Superior temporal gyrus (tissue), 1 donor: ENCODE measurements around the gene RIPOR2.
"Not testable (repeated sequence)": the region's sequence is repeated elsewhere in the genome, so short reads cannot be mapped to it uniquely, and the experiment has no call there.

Experiments
- DNase-seq: peaks from one replicate; pipeline ENCODE4 v3.0.0-alpha.2; 2016; ENCODE audit errors: extremely low spot score

The RIPOR2 gene

DNA sequence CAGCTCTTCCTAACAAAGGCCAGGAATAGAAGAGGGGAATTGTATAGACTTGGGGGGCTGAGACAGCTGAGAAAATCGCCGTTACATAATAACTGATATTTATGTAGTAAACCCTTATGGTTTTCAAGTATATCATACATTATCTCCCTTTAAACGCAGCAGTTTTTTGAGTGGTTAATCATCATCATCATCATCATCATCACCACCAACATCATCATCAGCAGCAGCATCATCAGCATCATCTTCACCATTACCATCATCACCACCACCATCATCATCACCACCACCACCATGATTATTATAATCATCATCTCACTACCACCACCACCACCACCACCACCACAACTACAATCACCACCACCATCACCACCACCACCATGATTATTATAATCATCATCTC lies 9.1 kb downstream of the RIPOR2 start:
- DNase-seq = not testable (repeated sequence)

DNA sequence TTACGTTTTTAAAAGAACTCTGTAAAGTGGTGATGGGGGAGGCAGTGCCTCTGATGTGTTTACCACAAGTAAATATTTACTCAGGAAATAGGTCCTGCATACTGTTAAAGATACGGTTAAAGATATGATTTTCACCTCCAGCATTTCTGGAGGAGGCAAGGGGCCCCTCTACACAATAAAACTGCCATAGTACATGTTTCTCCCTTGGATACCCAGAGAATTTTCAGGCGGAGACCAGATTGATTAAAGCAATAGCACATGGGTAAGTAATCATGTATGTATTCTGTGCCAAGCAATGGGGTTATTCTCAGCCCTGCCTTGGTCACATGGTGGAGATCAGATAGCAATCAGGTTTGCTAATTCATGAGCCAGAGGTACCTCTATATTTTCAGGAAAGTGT lies 9.6 kb downstream of the RIPOR2 start:
- DNase-seq = no peak

DNA sequence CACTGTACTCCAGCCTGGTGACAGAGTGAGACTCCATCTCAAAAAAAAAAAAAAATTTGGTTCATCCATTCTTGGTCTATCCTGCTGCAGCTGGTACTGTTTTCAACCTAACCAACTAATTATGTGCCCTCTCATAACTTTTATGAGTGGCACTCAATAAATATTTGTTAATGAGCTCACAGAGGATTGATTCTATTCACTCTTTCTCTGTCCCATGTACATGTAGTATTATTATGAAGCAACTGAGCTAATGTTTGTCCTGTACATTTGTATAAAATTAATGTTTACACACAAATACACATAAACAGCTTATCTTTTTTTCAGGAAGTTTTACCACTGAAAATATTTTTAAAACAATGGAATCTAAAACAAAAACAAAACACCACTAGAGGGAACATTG lies 10.1 kb downstream of the RIPOR2 start:
- DNase-seq = no peak

DNA sequence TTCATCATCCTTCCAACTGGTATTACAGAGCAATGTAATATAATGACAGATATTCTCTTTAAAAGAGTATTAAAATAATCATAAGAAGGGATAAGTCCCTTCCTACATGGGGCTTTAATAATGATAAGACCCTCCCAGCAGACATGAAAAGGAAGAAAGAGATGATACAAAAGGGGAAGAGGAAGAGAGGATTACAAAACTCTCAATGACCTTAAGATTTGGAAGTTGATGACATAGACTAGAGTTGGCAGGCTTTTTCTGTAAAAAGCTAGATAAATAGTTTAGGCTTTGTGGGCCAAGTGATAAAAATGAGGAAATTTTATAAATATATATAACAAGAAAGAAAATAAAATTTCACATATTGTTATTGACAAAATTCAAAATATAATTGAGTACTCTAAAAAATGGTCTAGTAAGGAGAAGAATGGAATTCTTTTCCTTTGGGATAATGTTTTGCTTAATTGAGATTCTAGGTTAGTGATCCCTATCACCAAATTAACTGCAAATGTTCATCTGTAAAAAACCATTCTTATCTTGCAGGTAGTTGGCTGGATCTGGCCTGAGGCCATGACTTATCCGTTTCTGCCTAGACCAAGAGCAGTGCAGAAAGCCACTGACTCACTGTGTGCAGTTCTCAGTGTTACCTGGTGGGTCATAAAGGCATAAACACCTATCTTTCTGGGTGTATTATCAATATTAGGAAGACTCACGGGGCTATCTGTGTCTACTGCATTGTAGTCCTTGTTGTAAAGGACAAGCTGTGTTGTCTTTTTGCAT lies 11.0 kb downstream of the RIPOR2 start:
- DNase-seq = no peak

DNA sequence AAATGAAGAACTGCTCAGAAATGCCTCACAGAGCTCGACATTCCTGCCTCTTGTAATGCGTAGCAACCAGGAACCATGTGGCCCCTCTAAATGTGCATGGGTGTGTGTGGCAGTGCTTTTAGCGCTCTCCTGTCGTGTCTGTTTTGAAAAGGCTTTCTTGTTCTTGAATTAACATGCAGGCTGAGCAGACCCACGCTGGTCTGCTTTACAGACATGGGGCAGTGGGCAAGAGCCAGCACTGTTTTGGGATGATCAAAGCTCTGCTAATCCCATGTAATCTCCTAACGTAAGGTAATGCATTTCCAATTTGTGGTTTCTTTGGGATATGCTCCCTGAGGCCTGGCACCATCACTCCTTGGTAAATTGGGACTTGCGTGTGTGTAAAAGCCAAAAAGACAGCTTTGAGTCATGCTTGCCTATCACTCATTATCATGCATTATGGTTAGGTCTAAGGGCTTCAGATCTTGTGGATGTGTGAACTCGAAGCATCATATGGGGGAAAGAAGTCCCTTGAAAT lies 11.8 kb downstream of the RIPOR2 start:
- DNase-seq = no peak

DNA sequence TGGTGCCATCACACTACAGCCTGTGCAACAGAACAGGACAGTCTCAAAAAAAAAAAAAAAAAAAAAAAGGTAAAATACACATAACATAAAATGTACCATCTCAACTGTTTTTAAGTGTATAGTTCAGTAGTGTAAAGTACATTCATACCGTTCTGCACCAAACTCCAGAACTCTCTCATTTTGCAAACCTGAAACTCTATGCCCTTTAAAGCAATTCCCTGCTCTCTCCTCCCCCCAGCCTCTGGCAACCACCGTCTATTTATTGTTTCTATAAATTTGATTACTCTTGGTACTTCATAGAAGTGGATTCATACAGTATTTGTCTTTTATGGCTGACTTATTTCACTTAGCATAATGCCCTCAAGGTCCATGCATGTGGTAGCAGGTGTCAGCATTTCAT lies 12.9 kb downstream of the RIPOR2 start:
- no peak for DNase-seq

DNA sequence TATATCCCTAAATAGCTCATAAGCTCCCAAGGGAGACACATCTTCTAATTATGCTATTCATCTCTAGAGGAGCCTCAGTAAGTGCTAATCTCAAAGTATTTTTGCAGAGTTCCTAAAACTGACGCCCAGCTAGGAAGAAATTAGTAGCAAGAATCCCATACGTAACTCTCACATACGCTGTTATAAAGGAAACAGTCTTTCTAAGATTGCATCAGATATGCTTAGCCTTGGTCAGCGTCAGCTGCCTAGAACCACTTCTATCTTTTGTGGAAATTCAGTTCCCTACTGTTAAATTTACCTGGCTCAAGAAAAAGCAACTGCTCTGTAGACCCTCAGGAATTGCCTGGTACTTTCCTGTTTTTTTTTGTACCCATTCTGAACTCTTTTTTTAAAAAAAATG lies 13.6 kb downstream of the RIPOR2 start:
- no peak for DNase-seq

DNA sequence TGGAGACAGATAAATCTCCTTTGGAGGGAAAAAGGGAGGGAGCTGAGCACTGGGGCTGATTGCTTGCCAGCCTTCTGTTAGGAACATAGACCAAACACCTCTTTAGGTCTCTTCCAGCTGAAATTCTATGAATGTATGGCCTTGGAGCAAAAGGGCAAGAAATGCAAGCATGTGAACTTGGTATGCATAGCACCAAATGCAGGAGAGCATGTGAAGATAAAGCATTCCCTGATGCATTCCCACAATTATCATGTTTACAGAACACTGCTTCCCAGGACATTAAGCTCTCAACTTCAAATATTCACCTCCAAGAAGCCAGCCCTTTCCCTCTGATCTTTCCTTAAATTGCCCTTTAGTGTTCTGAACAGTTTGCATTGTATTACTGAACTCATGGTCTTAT lies 15.6 kb downstream of the RIPOR2 start:
- DNase-seq = no peak

DNA sequence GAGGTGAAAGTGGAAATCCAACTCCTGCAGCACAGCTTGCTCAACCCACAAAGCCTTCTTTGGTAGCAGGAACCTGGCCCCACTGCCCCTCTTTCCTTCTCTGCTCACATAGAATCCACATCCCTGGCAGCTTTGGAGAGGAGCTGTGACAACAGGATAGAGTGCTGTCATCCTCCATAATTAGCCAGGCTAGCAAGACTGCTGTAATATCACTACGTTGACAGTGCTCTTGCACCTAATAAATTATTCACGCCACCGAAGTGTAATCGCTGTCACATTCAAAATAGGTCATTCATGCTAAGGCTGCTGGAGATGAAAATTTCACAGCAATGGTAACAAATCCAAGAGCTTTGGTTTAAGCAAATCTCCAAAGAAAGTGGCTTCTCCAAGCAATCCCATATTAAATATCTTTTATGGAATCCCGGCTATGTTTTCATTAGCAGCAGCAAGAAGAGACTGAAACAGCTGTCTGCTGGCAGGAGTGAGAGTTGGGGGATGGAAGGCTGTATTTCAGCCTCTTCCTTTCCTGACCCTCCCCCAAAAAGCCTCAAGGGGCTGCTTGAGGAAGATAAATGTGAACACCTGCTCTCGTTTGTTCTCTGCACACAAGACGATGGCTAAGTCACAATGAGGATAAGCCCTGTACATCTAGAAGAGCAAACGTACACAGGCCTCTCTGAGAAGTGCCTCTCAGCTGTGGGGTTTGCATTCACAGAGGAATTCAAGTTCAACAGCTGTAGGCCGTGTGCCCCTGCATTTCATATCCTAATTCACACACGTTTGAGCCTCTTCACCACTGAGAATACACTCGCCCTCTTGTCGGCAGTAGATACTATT lies 16.5 kb downstream of the RIPOR2 start:
- no peak for DNase-seq

DNA sequence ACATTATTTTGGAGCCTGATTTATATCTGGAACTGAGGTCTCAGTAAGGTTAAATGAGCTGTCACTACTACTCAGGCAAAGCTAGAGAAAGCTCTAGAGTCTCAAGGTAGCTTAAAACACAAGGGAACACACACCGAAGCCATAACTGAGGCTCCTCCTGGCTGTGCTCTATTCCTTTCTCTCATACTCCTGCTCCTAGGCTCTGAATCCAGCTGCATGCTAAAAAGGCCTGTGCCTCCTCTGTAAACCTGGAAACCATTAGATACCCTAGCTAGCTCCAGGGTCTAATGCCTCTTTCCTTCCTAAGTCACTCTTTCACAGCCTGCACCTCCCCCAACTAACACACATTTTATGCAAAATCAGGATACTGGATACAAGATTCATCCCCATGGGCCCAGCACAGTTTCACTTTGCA lies 17.1 kb downstream of the RIPOR2 start:
- DNase-seq = no peak

DNA sequence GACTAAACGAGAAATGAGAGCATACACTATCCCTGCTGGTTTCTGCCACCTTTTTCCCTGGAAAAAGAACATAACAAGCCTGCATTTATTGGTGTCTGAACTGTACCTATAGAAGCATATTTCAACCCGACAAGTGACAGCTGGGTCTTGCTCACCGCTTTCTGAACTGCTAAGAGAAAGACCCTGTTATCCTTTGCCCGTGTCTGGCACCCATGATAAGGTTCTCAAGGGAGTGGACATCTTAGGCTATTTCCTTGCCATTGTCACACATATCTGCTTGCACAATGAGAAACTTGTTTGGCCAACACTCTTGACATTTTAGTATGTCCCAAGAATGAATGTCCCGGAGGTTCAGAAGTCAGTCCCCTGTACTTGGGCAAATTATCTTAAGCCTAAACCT lies 19.3 kb downstream of the RIPOR2 start:
- no peak for DNase-seq

DNA sequence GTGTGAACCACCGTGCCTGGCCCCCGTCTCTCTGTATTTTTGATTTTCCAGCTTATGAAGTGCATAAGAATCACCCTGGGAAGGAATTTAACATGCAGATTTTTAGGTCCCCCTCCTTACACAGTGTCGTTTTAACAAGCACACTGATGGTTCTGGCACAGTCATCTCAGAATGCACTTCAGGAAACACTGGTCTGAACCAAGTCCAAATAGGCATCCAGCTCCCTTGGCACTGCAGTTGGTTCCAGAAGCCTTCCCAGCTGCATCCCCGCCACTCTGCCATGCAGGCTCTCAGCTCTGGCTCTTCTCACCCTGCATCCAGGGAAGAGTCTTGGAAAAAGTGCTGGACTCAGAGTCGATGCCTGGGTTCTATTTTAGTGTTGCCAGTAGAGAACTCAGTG lies 20.1 kb downstream of the RIPOR2 start:
- no peak for DNase-seq

DNA sequence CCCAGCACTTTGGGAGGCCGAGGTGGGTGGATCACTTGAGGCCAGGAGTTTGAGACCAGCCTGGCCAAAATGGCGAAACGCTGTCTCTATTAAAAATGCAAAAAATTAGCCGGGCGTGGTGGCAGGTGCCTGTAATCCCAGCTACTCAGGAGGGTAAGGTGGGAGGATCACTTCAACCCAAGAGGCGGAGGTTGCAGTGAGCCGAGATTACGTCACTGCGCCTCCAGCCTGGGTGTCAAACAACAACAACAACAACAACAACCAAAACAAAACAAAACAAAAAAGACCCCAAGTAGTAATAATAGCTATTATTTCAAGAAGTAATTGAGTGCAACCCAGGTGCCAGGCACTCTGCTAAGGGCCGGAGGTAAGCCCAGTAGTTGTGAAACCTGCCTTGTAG lies 21.7 kb downstream of the RIPOR2 start:
- not testable (repeated sequence) for DNase-seq

DNA sequence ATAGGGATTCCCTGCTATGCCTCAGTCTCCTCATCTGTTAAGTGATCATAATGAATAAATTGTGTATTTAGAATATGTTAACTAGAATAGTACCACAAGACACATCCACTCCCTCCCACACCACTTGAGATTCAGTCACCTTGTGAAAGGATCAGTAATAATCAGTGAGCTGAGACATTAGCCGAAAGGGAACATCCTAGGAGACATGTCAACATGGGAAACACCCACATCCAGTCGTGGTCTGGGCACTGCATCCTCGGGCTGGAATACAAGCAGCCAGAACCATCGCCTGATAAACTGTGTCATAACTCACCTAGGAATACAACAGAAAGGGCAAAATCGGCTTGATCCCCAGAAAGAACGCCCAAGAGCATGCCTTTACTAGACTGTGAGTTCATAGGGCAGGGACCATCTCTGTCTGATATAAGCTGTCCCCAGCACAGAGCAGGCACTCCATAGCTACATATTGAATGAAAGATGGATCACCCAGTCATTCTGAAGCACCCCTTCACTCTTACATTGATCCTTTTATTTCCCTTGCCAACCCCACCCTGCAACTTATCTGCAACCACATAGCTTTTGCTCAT lies 23.9 kb downstream of the RIPOR2 start:
- DNase-seq = no peak

DNA sequence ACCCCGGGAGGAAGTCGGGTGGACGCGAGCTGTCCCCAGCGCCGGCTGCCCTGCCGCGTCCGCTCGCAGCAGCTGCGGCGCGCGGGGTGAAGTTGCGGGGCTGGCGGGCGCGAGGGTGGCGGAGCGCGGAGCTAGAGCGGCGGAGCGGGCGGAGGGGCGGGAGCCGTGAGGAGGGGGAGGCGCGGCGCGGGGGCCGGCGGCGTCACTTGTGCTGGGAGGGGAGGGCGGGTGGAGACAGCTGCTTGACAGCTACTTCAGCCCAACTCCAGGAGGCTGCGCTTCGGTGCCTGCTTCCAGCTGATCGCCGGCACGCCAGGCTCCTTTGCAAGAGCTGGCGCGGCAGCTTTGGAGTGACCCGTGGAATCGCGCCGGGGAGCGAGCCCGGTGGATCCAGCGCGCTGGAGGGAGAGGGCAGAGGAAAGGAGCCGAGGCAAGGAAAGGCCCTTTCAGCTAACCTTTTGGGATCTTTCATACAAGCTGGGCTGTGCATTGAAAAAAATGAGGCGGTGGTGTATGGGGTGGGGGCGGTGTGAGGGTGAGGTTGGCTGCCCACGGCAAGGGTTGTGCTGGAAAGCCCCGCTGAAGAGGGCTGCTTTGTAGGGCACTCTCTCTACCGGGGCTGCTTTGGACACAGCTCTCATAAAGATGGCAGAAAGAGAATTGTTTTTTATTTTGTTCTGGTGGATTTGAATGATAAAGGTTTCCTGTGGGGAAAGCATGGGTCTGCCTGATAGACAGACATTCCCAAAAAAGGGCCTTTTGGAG lies 24.6 kb downstream of the RIPOR2 start:
- DNase-seq = no peak

DNA sequence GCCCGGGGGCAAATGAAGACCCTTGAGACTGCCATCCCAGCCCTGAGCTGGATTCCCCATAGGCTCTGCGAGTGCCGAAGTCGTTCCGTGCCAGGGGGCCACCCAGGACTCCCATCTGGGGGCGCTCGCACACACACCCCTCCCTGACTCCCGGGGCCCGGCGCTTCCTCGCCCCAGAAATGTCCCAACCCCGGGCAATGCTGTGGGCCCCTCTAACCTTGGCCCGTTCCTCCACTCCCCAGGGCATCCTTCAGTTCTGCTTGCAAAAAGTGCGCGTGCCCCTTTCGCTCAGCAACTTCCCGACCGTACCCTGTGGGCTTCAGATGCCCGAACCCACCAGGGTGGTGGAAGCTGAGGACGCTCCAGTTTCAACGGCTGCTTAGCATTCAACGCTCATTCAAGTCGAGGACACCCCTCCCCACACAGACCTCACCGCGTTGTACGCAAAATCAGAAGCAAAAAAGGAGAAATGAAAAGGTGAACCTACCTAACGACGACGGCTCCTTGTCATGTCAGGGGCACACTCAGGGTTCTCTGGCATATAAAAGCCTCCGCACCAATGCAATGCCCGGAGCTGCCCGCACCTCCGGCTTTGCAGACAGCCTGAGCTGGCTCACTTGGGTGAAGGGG lies 25.3 kb downstream of the RIPOR2 start:
- no peak for DNase-seq

DNA sequence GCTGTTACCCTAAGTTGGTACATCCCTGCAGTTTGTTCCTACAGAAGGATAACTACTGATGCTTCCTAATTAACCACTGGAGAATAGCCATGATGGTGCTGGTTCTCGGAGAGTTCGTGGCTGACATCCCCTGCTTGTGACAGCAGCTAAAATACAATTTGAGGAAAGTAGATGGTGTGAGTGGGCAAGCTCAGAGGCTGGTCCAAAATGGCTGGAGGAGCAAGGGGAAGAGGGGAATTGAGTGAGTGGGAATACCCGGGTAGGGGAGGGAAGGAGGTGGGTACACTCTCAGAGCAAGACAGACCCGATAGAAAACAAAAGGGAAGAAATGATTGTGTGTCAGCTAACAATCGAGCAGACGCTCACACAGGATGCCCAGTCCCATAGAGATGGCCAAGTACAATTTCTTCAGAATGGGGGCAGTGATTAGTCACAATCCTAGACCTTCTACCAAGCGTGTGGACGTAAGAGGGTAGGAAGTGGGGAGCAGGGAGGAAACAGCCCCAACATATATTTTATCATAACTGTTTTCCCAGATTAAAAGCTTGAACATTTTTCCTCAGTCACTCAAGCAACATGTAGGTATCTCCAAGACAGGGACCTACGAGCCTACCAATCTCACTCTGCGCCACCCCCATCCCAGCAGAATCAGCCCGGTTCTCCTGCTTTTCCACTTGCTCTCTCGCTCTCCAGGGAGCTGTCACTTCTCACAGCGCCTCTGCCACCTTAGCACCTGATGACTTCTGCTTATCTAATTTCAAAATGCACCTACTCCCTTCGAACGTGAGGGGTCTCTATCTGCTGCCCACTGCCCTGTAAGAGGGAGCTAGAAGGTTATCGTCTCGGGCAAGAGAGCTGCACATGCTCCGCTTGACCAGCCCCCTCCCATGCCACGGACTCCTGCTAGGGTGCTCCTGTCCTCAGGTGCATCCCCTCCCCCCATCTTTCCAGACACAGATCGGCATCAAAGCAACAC lies 26.2 kb downstream of the RIPOR2 start:
- DNase-seq = peak; percentile 41

DNA sequence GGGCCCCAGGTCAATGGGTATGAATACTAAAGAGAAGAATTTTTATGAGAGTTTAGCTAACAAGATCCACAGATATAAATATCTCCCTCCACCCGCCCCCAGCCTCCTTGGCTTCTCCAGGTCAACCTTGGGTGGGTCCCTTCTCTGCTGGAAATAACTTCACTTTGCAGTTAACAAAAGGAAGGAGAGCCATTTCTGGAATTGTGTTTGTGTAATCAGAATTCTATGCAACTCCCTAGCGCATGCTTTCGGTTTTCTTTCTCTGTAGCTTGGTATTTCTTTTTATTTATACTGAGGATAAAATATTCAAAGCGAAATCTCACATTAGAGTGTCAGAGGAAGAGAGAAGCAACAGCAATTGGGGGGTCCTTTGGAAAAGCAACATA lies 27.1 kb downstream of the RIPOR2 start:
- no peak for DNase-seq

DNA sequence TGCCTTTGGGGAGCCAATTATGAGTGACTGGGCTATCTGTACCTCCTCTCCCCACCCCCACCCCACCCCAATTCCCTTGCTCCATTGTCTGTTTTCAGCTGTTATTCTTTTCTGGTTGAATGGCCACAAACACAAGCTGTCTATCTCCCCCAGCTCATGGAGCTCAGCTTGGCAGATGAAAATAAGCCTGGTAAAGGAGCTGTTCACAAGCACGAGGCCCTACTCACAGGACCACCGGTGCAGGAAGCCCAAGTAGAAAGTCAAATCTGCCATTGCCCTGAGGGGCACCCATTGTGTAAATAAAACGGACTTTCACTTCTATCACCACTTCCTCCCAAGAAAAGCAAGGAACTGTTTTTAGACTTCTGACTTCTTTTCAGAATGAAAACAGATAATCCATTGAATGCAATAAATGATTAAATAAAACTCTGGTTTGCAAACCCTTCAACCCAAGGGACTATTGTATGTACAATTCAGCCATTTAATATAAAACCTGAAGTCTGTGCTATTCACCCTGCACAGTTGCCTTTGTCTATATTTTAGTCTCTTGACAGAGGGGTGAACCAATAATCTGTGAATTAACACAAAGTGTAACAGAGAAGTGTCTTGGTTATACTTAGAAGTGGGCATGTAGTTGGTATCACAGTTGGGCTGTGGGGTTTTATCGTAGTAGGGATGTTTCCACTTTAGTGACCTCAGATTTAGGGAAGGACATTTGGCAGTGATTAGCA lies 27.7 kb downstream of the RIPOR2 start:
- DNase-seq = no peak

DNA sequence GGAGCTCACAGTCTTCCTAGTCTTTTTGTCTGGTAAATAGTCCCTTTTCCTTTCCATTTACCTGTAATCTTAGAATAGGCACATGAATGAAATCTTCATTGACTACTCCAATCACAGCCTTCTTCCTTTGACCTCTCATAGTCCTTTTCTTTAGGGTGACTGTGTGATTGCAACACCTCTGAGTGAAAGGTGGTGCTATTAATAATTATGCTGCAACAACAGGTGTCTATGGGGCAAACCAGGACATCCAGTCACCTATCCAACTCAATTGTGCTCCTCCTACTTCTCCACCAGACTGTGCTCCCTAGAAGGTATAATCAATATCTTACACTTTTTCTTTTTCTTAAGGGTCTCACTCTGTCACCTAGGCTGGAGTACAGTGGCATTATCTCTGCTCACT lies 29.4 kb downstream of the RIPOR2 start:
- no peak for DNase-seq
